A549 (cell line): ENCODE measurements around the gene PID1. TPM values are rescaled to one million over a fixed set of nuclear protein-coding genes. Genes with fewer than 3 reads are reported as not detected.

Experiments
- ATAC-seq, 2 experiments: fragments of 200-7000 bp in 1 of 2; fragments of >200 bp in 1 of 2; cut with Nextera tagmentation in 1 of 2; cut with Tn5 transposase in 1 of 2; 3 replicates each; pipeline versions ENCODE4 v1.8.0 to v1.9.1; 2018 to 2020; ENCODE audit warnings: mild to moderate bottlenecking in 1 of 2, moderate library complexity in 1 of 2
- CTCF ChIA-PET: fragments of 300-600 bp; sonication (Branson Sonifier 250); formaldehyde crosslinking; extraction: SDS; loops from one replicate; lab custom pipeline; 2021; ENCODE audit warnings: antibody characterized with exemption, inconsistent platforms; lab: Yijun Ruan, JAX
- POLR2A ChIA-PET: fragments of 350-600 bp; formaldehyde crosslinking; extraction: SDS; loops from one replicate; lab custom pipeline; 2021; ENCODE audit warnings: antibody characterized with exemption, inconsistent platforms; lab: Yijun Ruan, JAX
- DNase-seq, 2 experiments: peaks; one replicate each; pipeline versions ENCODE4 v3.0.0 to v3.0.0-alpha.2; 2011 to 2016; ENCODE audit warnings: low read depth in 1 of 2, low spot score in 1 of 2
- FAIRE-seq: peaks from 2 replicates; lab custom pipeline; 2011; peaks lifted over from hg19 to GRCh38; lab: Jason Lieb, UNC
- H3K27ac ChIP-seq, 2 experiments: fragments of >200 bp; sonication (Bioruptor Twin); formaldehyde crosslinking; 3 replicates each; pipeline ENCODE4 v1.5.1; 2016 to 2017
- H3K4me1 ChIP-seq: fragments of >200 bp; sonication (Bioruptor Twin); formaldehyde crosslinking; 3 replicates; pipeline ENCODE4 v1.6.1; 2016
- H3K4me2 ChIP-seq: fragments of >200 bp; sonication (Bioruptor Twin); formaldehyde crosslinking; 3 replicates; pipeline ENCODE4 v1.6.1; 2016
- H3K4me3 ChIP-seq: fragments of >200 bp; sonication (Bioruptor Twin); formaldehyde crosslinking; 3 replicates; pipeline ENCODE4 v1.5.1; 2016
- H3K9me3 ChIP-seq: fragments of >200 bp; sonication (Bioruptor Twin); formaldehyde crosslinking; 3 replicates; pipeline ENCODE4 v1.6.1; 2016
- CEBPB ChIP-seq, 2 experiments: fragments of >200 bp in 1 of 2; sonication (Bioruptor Twin) in 1 of 2; formaldehyde crosslinking in 1 of 2; IDR thresholded peaks; 2 replicates each; pipeline ENCODE4 v1.6.1; 2012 to 2016
- FOXS1 ChIP-seq: fragments of 250-450 bp; sonication (Bioruptor Pico); IDR thresholded peaks from 2 replicates; pipeline ENCODE4 v1.5.0; 2020; ENCODE audit warnings: mild to moderate bottlenecking, moderate library complexity
- HEYL ChIP-seq: fragments of 250-450 bp; sonication (Bioruptor Pico); IDR thresholded peaks from 2 replicates; pipeline ENCODE4 v1.8.0; 2021; ENCODE audit warnings: mild to moderate bottlenecking, moderate library complexity
- HOXB5 ChIP-seq: fragments of 250-450 bp; sonication (Bioruptor Pico); IDR thresholded peaks from 2 replicates; pipeline ENCODE4 v1.5.0; 2020; ENCODE audit warnings: mild to moderate bottlenecking, moderate library complexity
- JUNB ChIP-seq: fragments of >200 bp; sonication (Bioruptor Twin); formaldehyde crosslinking; IDR thresholded peaks from 2 replicates; pipeline ENCODE4 v1.6.1; 2016
- KDM1A ChIP-seq: fragments of 200-600 bp; sonication (generic); IDR thresholded peaks from 2 replicates; pipeline ENCODE4 v1.6.1; 2016; ENCODE audit warnings: low read depth, mild to moderate bottlenecking
- MAFK ChIP-seq: fragments of 450-650 bp; IDR thresholded peaks from 2 replicates; pipeline ENCODE4 v1.6.1; 2014; ENCODE audit not compliant: partially characterized antibody
- MAZ ChIP-seq: fragments of 150-350 bp; IDR thresholded peaks from 2 replicates; pipeline ENCODE4 v1.6.1; 2014; ENCODE audit warnings: antibody characterized with exemption, low read depth, low read length, borderline replicate concordance
- NPAS2 ChIP-seq: fragments of 250-450 bp; sonication (Bioruptor Pico); IDR thresholded peaks from 2 replicates; pipeline ENCODE4 v1.8.0; 2022; ENCODE audit warnings: mild to moderate bottlenecking, moderate library complexity, borderline replicate concordance
- PBX3 ChIP-seq: IDR thresholded peaks from 2 replicates; pipeline ENCODE4 v1.6.1; 2012
- PHF8 ChIP-seq: fragments of 200-600 bp; sonication (generic); IDR thresholded peaks from 2 replicates; pipeline ENCODE4 v1.6.1; 2016; ENCODE audit warnings: low read depth, mild to moderate bottlenecking, antibody characterized with exemption, moderate library complexity, borderline replicate concordance
- POLR2A ChIP-seq: IDR thresholded peaks from 2 replicates; pipeline ENCODE4 v1.6.1; 2012; ENCODE audit warnings: mild to moderate bottlenecking, low read length
- POLR2AphosphoS2 ChIP-seq: conservative IDR thresholded peaks from 2 replicates; pipeline ENCODE4 v1.6.1; 2012; ENCODE audit warnings: low read length, improper control_type of control experiment, inconsistent platforms
- RCOR1 ChIP-seq: fragments of 150-350 bp; IDR thresholded peaks from 2 replicates; pipeline ENCODE4 v1.6.1; 2014; ENCODE audit warnings: antibody characterized with exemption, low read length, low read depth
- REST ChIP-seq: fragments of 200-600 bp; sonication (generic); IDR thresholded peaks from 2 replicates; pipeline ENCODE4 v1.6.1; 2016; ENCODE audit warnings: antibody characterized with exemption, mild to moderate bottlenecking, moderate library complexity
- RFX5 ChIP-seq: fragments of 450-650 bp; IDR thresholded peaks from 2 replicates; pipeline ENCODE4 v1.7.1; 2014; ENCODE audit warnings: antibody characterized with exemption, mild to moderate bottlenecking, moderate library complexity
- RNF2 ChIP-seq: fragments of 200-600 bp; sonication (generic); IDR thresholded peaks from 2 replicates; pipeline ENCODE4 v1.6.1; 2016; ENCODE audit warnings: low read depth, mild to moderate bottlenecking, antibody characterized with exemption, moderate library complexity, borderline replicate concordance
- TFCP2L1 ChIP-seq: fragments of 250-450 bp; sonication (Bioruptor Pico); IDR thresholded peaks from 2 replicates; pipeline ENCODE4 v1.5.0; 2021; ENCODE audit warnings: mild to moderate bottlenecking
- TP53 ChIP-seq: fragments of 250-450 bp; sonication (Bioruptor Pico); IDR thresholded peaks from 2 replicates; pipeline ENCODE4 v1.5.0; 2021; ENCODE audit warnings: mild to moderate bottlenecking, moderate library complexity
- ZFP36 ChIP-seq: fragments of 450-650 bp; IDR thresholded peaks from 2 replicates; pipeline ENCODE4 v1.6.1; 2014; ENCODE audit warnings: borderline replicate concordance; ENCODE audit not compliant: partially characterized antibody
- ZNF302 ChIP-seq: fragments of 250-450 bp; sonication (Bioruptor Pico); IDR thresholded peaks from 2 replicates; pipeline ENCODE4 v1.9.0; 2021; ENCODE audit warnings: inconsistent platforms, mild to moderate bottlenecking, moderate library complexity
- ZSCAN20 ChIP-seq: fragments of 250-450 bp; sonication (Bioruptor Pico); IDR thresholded peaks from 2 replicates; pipeline ENCODE4 v1.8.0; 2022; ENCODE audit warnings: mild to moderate bottlenecking, moderate library complexity
- WGBS: methylation state at CpG from one replicate; pipeline ENCODE4 v1.1.6; 2017; ENCODE audit errors: missing lambda C conversion rate; 5-methylcytosine and 5-hydroxymethylcytosine counted together
- polyA plus RNA-seq, 4 experiments: library from polyadenylated mRNA; depleted of rRNA in 3 of 4; stranded (reverse); fragments of >200 nt; fragmentation: RNase III in 1 of 4; extraction: RNeasy Plus Mini Kit Qiagen cat#74134 plus additional on column Dnase treatment in 1 of 4; gene quantifications; 2 replicates in 3 of 4; 3 replicates in 1 of 4; pipeline ENCODE4 v1.2.3, GENCODE V29; 2011 to 2017
- TF ChIP-seq, protein P1 (sequence below): fragments of 250-450 bp; sonication (Bioruptor Pico); IDR thresholded peaks from 2 replicates; pipeline ENCODE4 v1.5.0; 2021; ENCODE audit warnings: mild to moderate bottlenecking, moderate library complexity, borderline replicate concordance
- TF ChIP-seq, protein P2 (sequence below): fragments of 450-650 bp; IDR thresholded peaks from 2 replicates; pipeline ENCODE4 v1.6.1; 2014; ENCODE audit warnings: antibody characterized with exemption

Gene PID1
- polyA plus RNA-seq, 2 of the 4 experiments (the other 2 are of a cell fraction), result 0.75 to 2.7 TPM

DNA sequence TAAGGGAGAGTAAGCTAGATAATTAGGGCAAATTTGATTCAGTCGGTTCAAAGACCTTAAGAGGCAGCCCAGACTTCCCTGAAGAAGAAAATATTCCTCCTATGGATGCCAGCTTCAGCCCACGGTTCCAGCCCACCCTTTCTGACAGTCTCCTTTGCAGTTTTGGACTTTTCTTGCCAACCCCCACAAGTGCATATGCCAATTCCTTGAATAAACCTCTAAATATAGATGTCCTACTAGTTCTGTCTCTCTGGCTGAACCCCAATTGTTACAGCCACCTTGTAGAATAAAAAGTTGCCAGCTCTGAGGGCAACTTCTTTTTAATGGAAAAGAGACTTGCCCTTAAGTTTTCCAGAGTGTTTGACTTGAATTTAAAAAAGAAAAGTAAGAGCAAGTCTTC, 111.7 kb downstream of the PID1 start:
- Histone ChIP-seq H3K9me3 (no peaks in the 10 kb centered on the region), H3K27ac (no peak overlapping the region), H3K4me3 (no peak overlapping the region), H3K4me2 (no peak overlapping the region), H3K4me1 (no peaks in the 10 kb centered on the region)
- 3% methylated on average over 2 of the region's 2 CpGs for WGBS
- ATAC-seq (no peak), FAIRE-seq (no peak), DNase-seq (no peak)
- no peak for TF ChIP-seq HEYL
- POLR2A ChIA-PET, result no interaction called here
- CTCF ChIA-PET, result interaction anchor here (0.9 kb wide), 1 partner anchor 133 kb away, joined by 3 read pairs; no protein-coding TSS in a partner anchor

GRCh38 chr2:229154381-229154780, 116.7 kb downstream of the PID1 start:
- no peaks in the 10 kb centered on the region for H3K4me1 ChIP-seq
- ChIA-PET CTCF (no interaction called here), POLR2A (no interaction called here)
- WGBS, result 32% methylated on average over 6 of the region's 6 CpGs
- H3K4me2 ChIP-seq, result no peak overlapping the region
- no peaks in the 10 kb centered on the region for H3K9me3 ChIP-seq
- no peak for ATAC-seq
- TF ChIP-seq ZFP36, result no peak
- TF ChIP-seq POLR2AphosphoS2, result no peak
- no peak for TF ChIP-seq FOXS1
- TF ChIP-seq HOXB5 (CRISPR knock-in tag), result no peak
- TF ChIP-seq, protein P1, sequence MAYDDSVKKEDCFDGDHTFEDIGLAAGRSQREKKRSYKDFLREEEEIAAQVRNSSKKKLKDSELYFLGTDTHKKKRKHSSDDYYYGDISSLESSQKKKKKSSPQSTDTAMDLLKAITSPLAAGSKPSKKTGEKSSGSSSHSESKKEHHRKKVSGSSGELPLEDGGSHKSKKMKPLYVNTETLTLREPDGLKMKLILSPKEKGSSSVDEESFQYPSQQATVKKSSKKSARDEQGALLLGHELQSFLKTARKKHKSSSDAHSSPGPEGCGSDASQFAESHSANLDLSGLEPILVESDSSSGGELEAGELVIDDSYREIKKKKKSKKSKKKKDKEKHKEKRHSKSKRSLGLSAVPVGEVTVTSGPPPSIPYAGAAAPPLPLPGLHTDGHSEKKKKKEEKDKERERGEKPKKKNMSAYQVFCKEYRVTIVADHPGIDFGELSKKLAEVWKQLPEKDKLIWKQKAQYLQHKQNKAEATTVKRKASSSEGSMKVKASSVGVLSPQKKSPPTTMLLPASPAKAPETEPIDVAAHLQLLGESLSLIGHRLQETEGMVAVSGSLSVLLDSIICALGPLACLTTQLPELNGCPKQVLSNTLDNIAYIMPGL (CRISPR knock-in tag), result no peak
- TF ChIP-seq KDM1A, result no peak
- TF ChIP-seq NPAS2 (CRISPR knock-in tag), result no peak
- no peak for TF ChIP-seq ZNF302 (CRISPR knock-in tag)
- TF ChIP-seq HEYL, result no peak
- no peak for TF ChIP-seq TP53 (CRISPR knock-in tag)
- no peak for TF ChIP-seq RNF2
- no peak for TF ChIP-seq RFX5
- TF ChIP-seq MAFK, result no peak
- H3K27ac ChIP-seq, result no peak overlapping the region
- no peak for FAIRE-seq
- DNase-seq, result no peak
- no peak overlapping the region for H3K4me3 ChIP-seq

DNA sequence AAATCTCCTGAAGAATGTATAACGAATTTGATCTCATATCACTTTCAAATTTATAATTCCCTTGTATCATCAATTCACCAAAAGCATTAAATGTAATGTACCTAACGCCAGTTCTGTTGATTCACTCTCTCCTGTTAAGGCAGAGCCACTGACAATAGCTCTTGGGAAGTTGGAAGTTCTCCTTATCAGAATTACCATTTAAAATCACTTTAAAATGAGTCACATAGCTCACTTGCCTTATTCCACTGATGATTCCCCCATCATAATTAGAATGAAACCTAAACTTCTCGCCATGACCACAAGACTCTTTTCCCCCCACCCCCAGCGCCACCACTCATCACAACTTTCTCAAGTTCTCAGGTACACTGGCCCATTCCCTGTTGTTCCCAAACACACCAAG, 117.1 kb downstream of the PID1 start:
- H3K4me2 ChIP-seq, result no peak overlapping the region
- H3K4me1 ChIP-seq, result no peaks in the 10 kb centered on the region
- no peak for DNase-seq
- H3K4me3 ChIP-seq, result no peak overlapping the region
- H3K27ac ChIP-seq, result no peak overlapping the region
- no peak for TF ChIP-seq TFCP2L1 (CRISPR knock-in tag)
- TF ChIP-seq RCOR1, result no peak
- TF ChIP-seq MAZ, result no peak
- no peak for TF ChIP-seq CEBPB (IDR thresholded peaks at IDR 0.05)
- no peak for TF ChIP-seq POLR2A
- TF ChIP-seq, protein P2, sequence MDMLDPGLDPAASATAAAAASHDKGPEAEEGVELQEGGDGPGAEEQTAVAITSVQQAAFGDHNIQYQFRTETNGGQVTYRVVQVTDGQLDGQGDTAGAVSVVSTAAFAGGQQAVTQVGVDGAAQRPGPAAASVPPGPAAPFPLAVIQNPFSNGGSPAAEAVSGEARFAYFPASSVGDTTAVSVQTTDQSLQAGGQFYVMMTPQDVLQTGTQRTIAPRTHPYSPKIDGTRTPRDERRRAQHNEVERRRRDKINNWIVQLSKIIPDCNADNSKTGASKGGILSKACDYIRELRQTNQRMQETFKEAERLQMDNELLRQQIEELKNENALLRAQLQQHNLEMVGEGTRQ, result no peak
- no peak for TF ChIP-seq RFX5
- no peak for TF ChIP-seq JUNB
- ChIA-PET POLR2A (no interaction called here), CTCF (no interaction called here)
- 17% methylated on average over 4 of the region's 4 CpGs for WGBS
- ATAC-seq, result no peak
- no peaks in the 10 kb centered on the region for H3K9me3 ChIP-seq
- no peak for FAIRE-seq

DNA sequence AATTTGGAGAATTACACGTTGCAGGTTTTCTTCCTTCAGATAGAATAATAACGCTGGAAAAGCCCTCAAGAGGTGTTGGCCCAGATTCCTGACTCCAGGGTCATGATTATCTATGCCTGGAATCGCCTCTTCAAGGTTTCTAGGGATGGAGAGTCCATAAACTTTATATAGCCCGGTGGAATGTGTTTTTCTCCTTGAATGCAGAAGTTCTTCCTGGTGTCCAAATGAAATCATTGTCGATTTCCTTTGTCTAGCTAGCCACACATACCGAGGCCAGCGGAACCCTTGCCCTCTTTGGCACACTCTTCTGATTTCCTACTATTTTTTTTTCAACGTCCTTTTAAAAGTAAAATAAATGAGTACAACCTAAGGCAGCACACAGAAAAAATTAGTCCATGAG, 117.8 kb downstream of the PID1 start:
- CTCF ChIA-PET, result interaction anchor here (1.5 kb wide), 1 partner anchor 121 kb away, joined by 4 read pairs; no protein-coding TSS in a partner anchor
- H3K9me3 ChIP-seq, result no peaks in the 10 kb centered on the region
- WGBS, result 17% methylated on average over 8 of the region's 8 CpGs
- no peaks in the 10 kb centered on the region for H3K4me1 ChIP-seq
- POLR2A ChIA-PET, result no interaction called here
- H3K4me2 ChIP-seq, result no peak overlapping the region
- DNase-seq (no peak), ATAC-seq (no peak), FAIRE-seq (no peak)
- no peak overlapping the region for H3K27ac ChIP-seq
- no peak overlapping the region for H3K4me3 ChIP-seq
- TF ChIP-seq REST, result no peak
- TF ChIP-seq CEBPB (IDR thresholded peaks at IDR 0.05), result no peak
- TF ChIP-seq PHF8, result no peak
- TF ChIP-seq PBX3, result no peak
- no peak for TF ChIP-seq ZSCAN20 (CRISPR knock-in tag)
